HG03175 (cell line): ENCODE results near the gene ZNF101.

Source experiments
- ATAC-seq: cut with Tn5 transposase; IDR thresholded peaks from one replicate; pipeline ENCODE4 v1.9.1; 2021; ENCODE audit warnings: mild to moderate bottlenecking, moderate library complexity; ENCODE audit not compliant: unreplicated experiment

Gene ZNF101

DNA sequence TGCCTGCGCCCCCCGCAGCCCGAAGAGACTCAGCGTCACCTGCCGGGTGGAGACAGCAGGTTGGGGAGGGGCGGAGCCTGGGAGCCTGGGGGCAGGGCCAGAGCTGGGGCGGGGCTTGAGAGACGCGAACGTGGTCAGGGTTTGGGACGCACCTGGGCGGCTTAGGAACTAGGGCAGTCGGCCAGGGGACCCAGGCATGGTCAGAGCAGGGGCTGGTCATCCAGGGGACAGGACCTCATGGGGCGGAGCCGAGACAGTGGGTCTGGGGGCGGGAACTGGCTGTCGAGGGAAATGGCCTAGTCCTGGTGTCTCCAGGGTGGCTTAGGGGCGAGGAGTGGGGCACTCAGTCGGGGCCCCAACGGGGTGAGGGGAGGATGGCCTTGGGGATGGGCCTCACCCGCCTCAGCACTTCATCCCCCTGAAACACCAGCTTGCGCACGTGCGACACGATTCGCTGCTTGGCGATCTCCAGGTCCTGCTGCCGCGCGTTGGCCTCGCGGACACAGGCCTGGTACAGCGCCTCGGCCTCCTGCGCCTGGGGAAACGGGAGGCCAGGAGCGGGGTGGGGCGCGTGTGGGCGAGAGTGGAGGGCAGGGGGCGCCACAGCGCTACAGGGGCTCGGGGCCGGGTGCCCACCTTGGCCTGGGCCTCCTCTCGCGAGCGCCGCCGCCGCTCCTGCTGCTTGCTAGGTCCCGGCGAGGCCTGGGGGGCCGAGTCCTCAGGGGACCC lies 31.0 kb upstream of the ZNF101 start:
- no peak for ATAC-seq

- peak; percentile 19 for ATAC-seq
Observed at GRCh38 chr19:19642506-19643157, 26.0 kb upstream of the ZNF101 start.

DNA sequence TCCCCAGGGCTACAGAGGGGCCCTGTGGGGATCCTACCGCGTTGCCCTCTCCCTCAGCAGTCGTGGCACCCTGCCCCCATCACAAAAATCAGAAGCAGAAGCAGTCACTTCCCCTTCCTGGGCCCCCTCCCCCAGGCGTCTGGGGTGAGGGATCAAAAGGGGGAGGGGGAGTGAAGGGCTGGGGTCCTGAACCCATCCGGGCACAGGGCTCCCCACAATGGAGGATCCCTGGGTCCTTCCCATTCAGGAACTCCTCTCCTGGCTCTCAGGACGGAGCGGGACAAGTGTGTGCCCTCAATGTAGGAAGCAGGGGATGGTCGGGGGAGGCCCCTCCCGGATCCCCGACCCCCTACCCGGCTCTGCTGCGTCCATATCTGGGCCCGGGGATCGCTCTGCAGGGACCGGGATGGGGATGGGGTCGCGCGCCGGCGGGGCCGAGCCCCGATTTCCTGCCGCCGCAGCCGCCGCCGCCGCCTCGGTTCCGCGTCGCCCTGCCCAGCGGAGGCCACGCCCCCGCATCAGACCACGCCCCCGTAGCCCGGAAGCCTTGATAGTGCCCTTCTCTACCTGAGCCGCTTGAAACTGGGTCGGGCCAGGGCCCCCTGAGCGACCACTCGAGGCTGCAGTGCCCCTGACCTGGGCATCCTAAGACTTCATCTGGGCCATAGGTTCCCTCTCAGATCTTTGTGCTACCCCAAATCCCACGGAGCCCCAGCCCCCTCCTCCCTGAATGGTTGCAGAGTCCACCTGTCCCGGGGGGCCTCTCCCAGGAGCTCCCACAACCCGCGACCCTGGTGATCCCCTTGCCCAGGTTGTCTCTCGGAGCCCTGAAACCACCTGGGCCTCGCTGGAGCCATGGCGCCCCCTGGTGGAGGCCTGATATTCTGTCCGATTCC lies 25.2 kb upstream of the ZNF101 start, which contains the start of gene GMIP:
TSS of gene GMIP (minus strand) at position 500 of the 896 bp plus-strand sequence. CDS start at position 372, 128 bp downstream.
- peak; percentile 76 for ATAC-seq

DNA sequence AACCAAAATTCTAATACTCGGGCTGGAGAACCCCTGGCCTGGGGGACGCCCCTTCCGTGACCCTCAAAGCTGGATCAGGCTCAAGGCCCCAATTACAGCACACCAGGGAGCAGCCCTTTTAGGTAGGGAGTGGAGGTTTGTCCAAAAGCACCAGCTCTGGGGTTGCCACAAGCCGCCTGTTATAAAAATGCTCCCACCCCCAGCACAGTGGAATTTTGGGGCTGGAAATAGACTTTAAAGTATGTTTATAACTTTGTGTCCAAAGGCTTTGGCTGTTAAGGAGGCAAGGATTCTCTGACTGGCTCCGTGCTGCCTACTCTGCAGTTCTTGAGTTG lies 24.6 kb upstream of the ZNF101 start:
- ATAC-seq = no peak

GRCh38 chr19:19645233-19645870 lies 23.3 kb upstream of the ZNF101 start:
- no peak for ATAC-seq

GRCh38 chr19:19647037-19647835 lies 21.4 kb upstream of the ZNF101 start:
- ATAC-seq = no peak

GRCh38 chr19:19649155-19649554 lies 19.5 kb upstream of the ZNF101 start:
- ATAC-seq = no peak

GRCh38 chr19:19649580-19649995 lies 19.1 kb upstream of the ZNF101 start:
- ATAC-seq = no peak

- ATAC-seq = no peak
Observed at GRCh38 chr19:19650331-19650730, 18.3 kb upstream of the ZNF101 start.

- no peak for ATAC-seq
Observed at GRCh38 chr19:19651076-19651475, 17.6 kb upstream of the ZNF101 start.

DNA sequence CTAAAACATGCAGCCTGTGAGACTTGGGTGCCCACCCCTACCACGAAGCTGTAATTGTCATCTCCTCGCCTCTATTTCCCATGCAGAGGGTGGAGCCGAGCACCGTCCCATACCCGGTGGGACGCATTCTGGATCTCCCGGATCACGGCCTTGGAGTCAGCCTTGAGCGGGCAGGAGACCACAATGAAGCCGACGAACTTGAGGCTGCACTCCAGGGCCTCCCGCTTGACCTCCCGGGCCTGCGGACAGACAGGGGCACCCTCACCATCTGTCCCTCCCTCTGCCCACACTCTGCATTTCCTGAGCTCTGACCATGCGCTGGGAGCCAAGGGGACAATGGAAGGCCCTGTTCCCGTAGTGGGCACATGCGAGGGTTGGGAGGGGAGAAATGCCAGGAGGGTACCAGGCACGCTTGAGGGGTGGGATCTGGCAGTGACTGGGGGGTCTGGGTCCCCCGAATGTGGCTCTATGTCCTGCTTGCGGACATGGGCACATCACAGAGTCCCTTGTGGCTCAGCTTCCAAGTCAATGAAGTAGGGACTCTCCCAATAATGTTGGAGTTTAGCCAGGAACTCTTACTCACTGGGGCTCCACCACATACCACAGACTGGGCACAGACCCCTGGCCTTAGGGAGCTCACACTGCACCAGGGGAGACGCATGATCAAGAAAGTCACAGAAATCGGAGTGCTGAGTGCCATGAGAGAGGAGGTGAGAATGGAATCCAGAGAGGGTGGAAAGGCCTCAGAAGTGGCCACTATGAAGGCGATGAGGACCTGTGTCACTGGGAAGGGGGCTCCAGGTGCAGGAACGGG lies 15.9 kb upstream of the ZNF101 start:
- ATAC-seq = no peak

DNA sequence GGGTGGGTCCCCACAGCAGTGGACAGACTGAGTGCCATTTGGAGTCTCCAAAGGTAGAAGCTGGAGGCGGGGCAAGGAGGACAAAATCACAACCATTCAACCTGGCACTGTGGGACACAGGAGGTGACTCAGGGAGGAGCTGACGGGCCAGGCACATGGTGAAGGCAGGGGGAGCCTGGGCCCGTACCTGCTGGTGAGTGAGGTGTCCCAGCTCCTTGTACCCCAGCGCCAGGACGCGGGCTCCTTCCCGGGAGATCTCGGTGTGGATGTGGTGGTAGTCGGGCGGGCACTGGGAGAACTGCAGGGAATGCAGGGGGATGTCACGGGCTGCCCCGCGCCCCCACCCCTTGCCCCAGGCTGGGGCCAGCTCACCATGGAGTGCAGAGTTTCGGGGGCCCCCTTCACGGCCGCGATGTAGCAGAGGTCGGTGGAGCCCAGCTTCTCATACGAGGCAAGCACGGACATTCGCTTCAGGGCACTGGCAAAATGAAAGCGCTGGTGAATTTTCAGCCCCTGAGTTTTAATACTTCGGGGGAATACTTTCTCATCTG lies 15.0 kb upstream of the ZNF101 start:
- ATAC-seq = no peak

- no peak for ATAC-seq
Observed at GRCh38 chr19:19654441-19654840, 14.2 kb upstream of the ZNF101 start.

- ATAC-seq = no peak
Observed at GRCh38 chr19:19655051-19655594, 13.5 kb upstream of the ZNF101 start.

DNA sequence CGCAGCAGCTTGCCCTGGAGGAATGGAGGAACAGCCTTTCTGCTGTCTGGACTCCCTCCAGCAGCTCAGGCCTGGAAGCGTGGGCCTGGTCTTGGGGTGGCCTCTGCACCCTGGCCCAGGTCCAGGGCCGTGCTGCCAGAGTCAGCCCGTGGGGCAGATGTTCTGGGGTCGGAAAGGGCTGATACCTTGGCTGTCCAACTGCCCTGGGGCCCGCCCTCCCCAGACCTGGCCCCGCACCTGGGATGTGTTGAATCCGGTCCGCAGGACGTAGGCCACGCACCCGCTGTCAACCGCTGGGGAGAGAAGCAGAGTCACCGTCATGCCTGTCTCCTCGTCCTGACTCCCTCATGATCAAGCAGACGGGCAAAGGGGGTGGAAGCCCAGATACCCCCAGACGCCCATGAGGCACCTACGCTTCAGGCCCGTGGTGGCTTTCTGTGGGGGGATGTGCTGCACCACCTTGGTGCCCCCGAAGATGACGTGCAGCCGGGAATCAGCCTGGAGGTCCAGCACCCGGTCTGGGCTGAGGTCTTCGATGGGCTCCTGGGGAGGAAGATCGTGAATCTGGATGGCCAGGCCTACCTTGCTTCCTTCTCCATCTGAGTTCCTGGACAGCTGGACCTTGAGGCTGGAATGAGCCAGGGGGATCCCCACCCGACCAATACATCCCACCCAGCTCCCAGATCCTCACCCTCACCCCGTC lies 12.8 kb upstream of the ZNF101 start:
- no peak for ATAC-seq

DNA sequence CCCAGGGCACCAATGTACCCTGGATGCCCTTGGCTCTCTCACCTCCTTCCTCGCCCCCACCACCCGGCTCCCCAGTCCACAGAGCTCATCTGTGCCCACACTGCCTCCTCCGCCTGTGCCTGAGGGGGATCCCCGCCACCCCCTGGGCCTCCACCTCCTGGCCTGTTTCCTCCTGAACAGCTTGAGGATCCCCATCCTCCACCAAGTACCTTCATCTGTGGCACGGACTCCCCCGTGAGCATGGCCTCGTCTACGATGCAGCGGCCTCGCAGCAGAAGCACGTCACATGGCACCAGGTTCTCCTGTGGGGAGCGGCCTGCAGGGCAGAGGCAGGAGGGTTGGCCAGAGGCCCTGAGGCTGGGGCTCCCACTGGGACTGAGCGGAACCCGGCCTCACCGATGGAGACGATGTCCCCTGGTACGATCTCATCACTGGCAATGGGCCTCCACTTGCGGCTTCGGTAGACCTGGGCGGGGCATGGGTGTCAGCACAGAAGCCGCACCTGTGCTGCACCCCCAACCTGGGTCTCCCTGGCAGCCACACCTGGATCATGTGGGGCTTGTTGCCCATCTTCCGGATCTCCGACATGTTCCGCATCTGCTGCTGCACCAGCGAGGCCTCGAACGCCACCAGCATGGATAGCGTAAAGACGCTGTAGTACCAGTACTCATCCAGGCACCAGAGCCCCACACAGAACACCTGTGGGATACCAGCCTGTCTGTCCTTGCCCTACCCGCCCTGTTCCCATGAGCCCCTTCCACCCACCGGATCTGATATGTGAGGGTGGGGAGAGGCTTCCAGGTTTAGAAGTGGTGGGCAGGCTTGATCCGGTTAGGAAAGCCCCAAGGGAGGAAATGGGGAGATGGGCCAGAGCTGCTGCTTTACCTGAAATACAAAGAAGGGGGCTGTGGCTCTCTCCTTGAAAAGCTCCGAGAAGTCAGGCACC lies 11.9 kb upstream of the ZNF101 start:
- no peak for ATAC-seq

DNA sequence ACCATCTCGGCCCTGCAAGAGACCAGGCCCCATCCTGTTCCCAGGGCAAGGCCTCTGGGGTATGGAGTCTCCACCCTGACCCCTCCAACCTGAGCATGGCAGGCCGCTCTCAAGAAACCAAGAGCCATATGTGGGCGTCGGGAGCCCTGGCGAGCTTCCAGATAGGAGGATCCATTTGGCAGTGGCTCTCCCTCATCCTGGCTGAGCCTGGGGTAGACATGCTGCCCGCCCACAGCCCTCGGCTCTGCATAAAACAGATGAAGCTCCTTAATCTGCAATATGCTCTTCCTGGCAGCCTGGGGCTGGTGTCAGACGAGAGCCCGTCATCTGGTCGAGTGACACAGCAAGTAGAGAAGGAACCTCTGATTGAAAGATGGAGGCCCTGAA lies 11.2 kb upstream of the ZNF101 start:
- ATAC-seq = no peak
